Natural killer cell (primary cell): ENCODE measurements around the gene PTPRS. TPM values are rescaled to one million over a fixed set of nuclear protein-coding genes. Genes with fewer than 3 reads are reported as not detected.

ENCODE experiments used
- ATAC-seq, 3 donors: fragments of 150-1000 bp in 2 of 3; fragments of 200-7000 bp in 1 of 3; cut with Tn5 transposase; 1 replicate in 1 of 3; 2 replicates in 2 of 3; pipeline ENCODE4 v1.10.0; 2021; ENCODE audit warnings: mild to moderate bottlenecking in 2 of 3, moderate library complexity in 2 of 3
- DNase-seq, 2 donors: peaks; one replicate each; pipeline versions ENCODE4 v3.0.0 to v3.0.0-alpha.2; 2013 to 2021; ENCODE audit warnings: mixed read lengths in 1 of 2
- H3K27ac ChIP-seq: one replicate; pipeline ENCODE4 v1.5.1; 2013; ENCODE audit warnings: mild to moderate bottlenecking, low read length
- H3K27me3 ChIP-seq: one replicate; pipeline ENCODE4 v1.6.1; 2013; ENCODE audit warnings: low read length; ENCODE audit not compliant: control insufficient read depth, insufficient read depth
- H3K36me3 ChIP-seq: one replicate; pipeline ENCODE4 v1.6.1; 2013; ENCODE audit warnings: low read length; ENCODE audit not compliant: control insufficient read depth, insufficient read depth
- H3K4me1 ChIP-seq: one replicate; pipeline ENCODE4 v1.6.1; 2013; ENCODE audit warnings: low read length; ENCODE audit not compliant: control insufficient read depth, insufficient read depth
- H3K4me3 ChIP-seq: one replicate; pipeline ENCODE4 v1.5.1; 2013; ENCODE audit warnings: low read length
- H3K9me3 ChIP-seq: one replicate; pipeline ENCODE4 v1.6.1; 2013; ENCODE audit warnings: low read length; ENCODE audit not compliant: control insufficient read depth, insufficient read depth
- H3K27ac Mint-ChIP-seq, 2 donors: one replicate each; pipeline ENCODE4 v1.8.0; 2022; ENCODE audit warnings: mild to moderate bottlenecking in 2 of 2, mixed read lengths in 2 of 2, moderate library complexity in 1 of 2
- H3K27me3 Mint-ChIP-seq, 2 donors: one replicate each; pipeline ENCODE4 v1.8.0; 2022; ENCODE audit warnings: low read depth in 2 of 2, mixed read lengths in 2 of 2
- H3K36me3 Mint-ChIP-seq: one replicate; pipeline ENCODE4 v1.8.0; 2022; ENCODE audit warnings: mixed read lengths
- H3K4me1 Mint-ChIP-seq, 2 donors: one replicate each; pipeline ENCODE4 v1.8.0; 2022; ENCODE audit warnings: mixed read lengths in 2 of 2
- H3K4me3 Mint-ChIP-seq: one replicate; pipeline ENCODE4 v1.8.0; 2022; ENCODE audit warnings: mild to moderate bottlenecking, moderate library complexity, mixed read lengths
- H3K9me3 Mint-ChIP-seq, 2 donors: one replicate each; pipeline ENCODE4 v1.8.0; 2022; ENCODE audit warnings: mixed read lengths in 2 of 2
- WGBS: methylation state at CpG from one replicate; pipeline ENCODE4 v1.1.7; 2013; ENCODE audit warnings: missing lambda C conversion rate; ENCODE audit not compliant: insufficient coverage; 5-methylcytosine and 5-hydroxymethylcytosine counted together
- intact Hi-C: fragments of 100-400 bp; cut with micrococcal nuclease; formaldehyde crosslinking; loops from one replicate; pipeline ENCODE4 v1.14.2; 2022
- total RNA-seq, 4 donors: library from RNA; stranded (reverse); fragments of 120-200 nt in 1 of 4; gene quantifications; one replicate each; pipeline versions ENCODE4 v1.2.3 to v1.2.4, GENCODE V29; 2013 to 2022
- TF ChIP-seq, protein P1 (sequence below): fragments of 200-600 bp; IDR thresholded peaks from one replicate; pipeline ENCODE4 v1.8.0; 2022; ENCODE audit warnings: antibody characterized with exemption

The PTPRS gene
- total RNA-seq, 3 donors from 2014 or later (not counting 1 experiment from before 2014, with no cell fraction given) = 0.47 to 0.73 (median 0.61) TPM

DNA sequence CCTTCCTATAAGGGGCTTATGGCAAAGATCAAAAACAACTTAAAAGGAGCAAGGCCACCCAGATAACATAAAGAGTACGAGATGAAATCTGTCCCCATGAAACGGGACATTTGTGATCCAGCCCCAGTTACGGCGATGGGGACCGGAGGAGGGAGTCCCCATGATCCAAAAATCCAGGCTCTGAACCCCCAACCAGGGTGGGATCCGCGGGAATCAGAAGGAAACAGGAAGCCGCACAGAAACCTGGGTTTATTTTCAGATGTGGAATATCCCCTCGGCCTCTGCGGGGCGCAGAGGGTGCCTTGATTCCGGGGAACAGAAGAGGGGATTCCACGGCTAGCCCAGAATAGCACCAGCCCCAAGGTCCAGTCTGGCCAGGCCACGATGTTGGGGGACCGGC is 5.0 kb downstream of the PTPRS start:
- no peak for DNase-seq
- 41% methylated on average over 15 of the region's 15 CpGs for WGBS
- Mint-ChIP-seq H3K4me3 (peak overlapping the region; percentile 37), H3K27ac (no peak overlapping the region), H3K36me3 (no peaks in the 10 kb centered on the region), H3K9me3 (no peaks in the 10 kb centered on the region), H3K27me3 (peaks cover 33 to 44% of the 10 kb centered on the region in 2 donors), H3K4me1 (peaks cover 8 to 20% of the 10 kb centered on the region in 2 donors)
- no peak for ATAC-seq
- Histone ChIP-seq H3K9me3 (no peaks in the 10 kb centered on the region), H3K36me3 (no peaks in the 10 kb centered on the region), H3K4me1 (peaks cover 32% of the 10 kb centered on the region), H3K27me3 (peaks cover 41% of the 10 kb centered on the region), H3K27ac (no peak overlapping the region), H3K4me3 (no peak overlapping the region)
- TF ChIP-seq, protein P1, sequence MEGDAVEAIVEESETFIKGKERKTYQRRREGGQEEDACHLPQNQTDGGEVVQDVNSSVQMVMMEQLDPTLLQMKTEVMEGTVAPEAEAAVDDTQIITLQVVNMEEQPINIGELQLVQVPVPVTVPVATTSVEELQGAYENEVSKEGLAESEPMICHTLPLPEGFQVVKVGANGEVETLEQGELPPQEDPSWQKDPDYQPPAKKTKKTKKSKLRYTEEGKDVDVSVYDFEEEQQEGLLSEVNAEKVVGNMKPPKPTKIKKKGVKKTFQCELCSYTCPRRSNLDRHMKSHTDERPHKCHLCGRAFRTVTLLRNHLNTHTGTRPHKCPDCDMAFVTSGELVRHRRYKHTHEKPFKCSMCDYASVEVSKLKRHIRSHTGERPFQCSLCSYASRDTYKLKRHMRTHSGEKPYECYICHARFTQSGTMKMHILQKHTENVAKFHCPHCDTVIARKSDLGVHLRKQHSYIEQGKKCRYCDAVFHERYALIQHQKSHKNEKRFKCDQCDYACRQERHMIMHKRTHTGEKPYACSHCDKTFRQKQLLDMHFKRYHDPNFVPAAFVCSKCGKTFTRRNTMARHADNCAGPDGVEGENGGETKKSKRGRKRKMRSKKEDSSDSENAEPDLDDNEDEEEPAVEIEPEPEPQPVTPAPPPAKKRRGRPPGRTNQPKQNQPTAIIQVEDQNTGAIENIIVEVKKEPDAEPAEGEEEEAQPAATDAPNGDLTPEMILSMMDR = no peak
- intact Hi-C loops = no loop called here

DNA sequence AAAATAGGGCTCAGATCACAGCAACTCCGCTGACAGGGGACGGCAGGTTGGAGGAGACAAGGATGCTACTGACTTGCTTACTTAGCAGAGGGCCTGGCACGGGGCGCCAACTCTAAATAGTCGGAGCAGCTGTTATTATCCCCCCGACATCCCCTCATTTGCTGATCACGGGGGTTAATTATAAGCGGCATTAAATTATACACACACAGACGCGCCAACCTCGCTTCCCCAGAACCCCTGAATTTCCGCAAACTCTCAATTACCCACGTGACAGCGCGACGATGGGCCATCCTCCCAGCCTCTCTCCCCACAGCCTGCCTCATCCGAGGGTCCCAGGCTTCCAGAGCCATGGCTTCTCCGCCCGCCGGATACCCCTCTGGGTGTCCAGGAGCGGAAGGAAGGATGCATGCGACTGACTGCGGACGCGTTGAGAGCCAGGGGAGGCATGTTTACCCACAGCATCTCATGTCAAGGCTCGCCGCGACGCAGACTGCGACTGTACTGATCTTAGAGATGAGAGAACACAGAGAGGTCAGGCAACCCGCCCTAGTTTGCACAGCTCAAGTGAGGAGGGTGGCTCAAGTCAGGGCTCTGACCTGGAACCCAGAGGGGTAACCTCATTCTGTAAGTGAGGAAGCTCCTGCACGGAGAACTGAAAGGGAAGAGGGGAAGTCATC is 5.7 kb downstream of the PTPRS start:
- H3K36me3 ChIP-seq = no peaks in the 10 kb centered on the region
- no peak overlapping the region for H3K27ac ChIP-seq
- H3K4me3 Mint-ChIP-seq = no peak overlapping the region
- peaks cover 8 to 20% of the 10 kb centered on the region in 2 donors for H3K4me1 Mint-ChIP-seq
- H3K27ac Mint-ChIP-seq = no peak overlapping the region
- H3K9me3 Mint-ChIP-seq = no peaks in the 10 kb centered on the region
- H3K9me3 ChIP-seq = no peaks in the 10 kb centered on the region
- intact Hi-C loops = no loop called here
- DNase-seq (no peak), ATAC-seq (no peak)
- WGBS = 89% methylated on average over 32 of the region's 32 CpGs
- H3K4me1 ChIP-seq = peaks cover 32% of the 10 kb centered on the region
- TF ChIP-seq, protein P1 = no peak
- H3K27me3 ChIP-seq = peaks cover 41% of the 10 kb centered on the region
- no peaks in the 10 kb centered on the region for H3K36me3 Mint-ChIP-seq
- no peak overlapping the region for H3K4me3 ChIP-seq
- H3K27me3 Mint-ChIP-seq = peaks cover 33 to 44% of the 10 kb centered on the region in 2 donors

DNA sequence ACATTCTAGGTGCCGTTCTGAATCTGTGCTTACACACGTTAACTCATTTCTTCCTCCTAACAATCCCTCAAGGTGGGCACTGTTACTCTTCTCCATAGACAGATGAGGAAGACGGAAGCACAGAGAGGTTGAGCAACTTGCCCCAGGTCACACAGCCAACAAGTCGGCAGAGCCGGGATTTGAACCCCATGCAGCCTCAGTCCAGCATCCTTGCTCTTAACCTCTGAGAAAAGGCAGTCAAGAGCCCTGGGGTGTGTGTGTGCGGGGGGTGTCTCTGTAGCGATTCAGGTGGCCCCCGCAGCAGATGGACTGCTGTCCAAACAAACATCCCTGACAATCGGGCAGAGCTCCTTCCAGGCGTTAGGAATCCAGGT is 6.3 kb downstream of the PTPRS start:
- WGBS = 92% methylated on average over 10 of the region's 10 CpGs
- Histone ChIP-seq H3K27ac (no peak overlapping the region), H3K4me3 (no peak overlapping the region), H3K9me3 (no peaks in the 10 kb centered on the region), H3K4me1 (peaks cover 26% of the 10 kb centered on the region), H3K27me3 (peaks cover 38% of the 10 kb centered on the region), H3K36me3 (no peaks in the 10 kb centered on the region)
- H3K36me3 Mint-ChIP-seq = no peaks in the 10 kb centered on the region
- peaks cover 32 to 44% of the 10 kb centered on the region in 2 donors for H3K27me3 Mint-ChIP-seq
- ATAC-seq (no peak), DNase-seq (no peak)
- intact Hi-C loops = no loop called here
- H3K4me3 Mint-ChIP-seq = no peak overlapping the region
- H3K9me3 Mint-ChIP-seq = no peaks in the 10 kb centered on the region
- H3K4me1 Mint-ChIP-seq = peaks cover 7 to 19% of the 10 kb centered on the region in 2 donors
- H3K27ac Mint-ChIP-seq = no peak overlapping the region
- TF ChIP-seq, protein P1 = no peak
